ENCODE measurements around the gene GRWD1.

DNA sequence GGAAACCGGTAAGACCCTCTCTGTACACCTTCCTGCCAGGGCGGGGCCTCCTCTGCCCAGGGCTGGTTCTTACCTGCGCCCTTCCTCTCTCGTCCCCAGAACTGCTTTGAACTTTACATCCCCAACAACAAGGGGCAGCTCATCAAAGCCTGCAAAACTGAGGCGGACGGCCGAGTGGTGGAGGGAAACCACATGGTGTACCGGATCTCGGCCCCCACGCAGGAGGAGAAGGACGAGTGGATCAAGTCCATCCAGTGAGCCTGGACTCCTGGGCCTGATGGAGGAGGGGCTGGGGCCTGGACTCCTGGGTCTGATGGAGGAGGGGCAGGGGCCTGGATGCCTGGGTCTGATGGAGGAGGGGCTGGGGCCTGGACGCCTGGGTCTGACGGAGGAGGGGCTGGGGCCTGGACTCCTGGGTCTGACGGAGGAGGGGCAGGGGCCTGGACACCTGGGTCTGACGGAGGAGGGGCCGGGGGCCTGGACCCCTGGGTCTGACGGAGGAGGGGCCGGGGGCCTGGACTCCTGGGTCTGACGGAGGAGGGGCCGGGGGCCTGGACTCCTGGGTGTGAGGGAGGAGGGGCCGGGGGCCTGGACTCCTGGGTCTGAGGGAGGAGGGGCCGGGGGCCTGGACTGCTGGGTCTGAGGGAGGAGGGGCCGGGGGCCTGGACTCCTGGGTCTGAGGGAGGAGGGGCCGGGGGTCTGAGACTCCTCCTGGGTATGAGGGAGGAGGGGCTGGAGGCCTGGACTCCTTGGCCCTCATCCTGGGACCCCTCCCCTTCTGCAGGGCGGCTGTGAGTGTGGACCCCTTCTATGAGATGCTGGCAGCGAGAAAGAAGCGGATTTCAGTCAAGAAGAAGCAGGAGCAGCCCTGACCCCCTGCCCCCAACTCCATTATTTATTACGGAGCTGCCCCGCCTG is 32.8 kb downstream of the GRWD1 start:
- TF ChIP-seq EP300 (IDR thresholded peaks at IDR 0.05; ENCODE audit: borderline replicate concordance) (no peak), TAF1 (IDR thresholded peaks at IDR 0.05; ENCODE audit: low read depth) (no peak), EGR1 (IDR thresholded peaks at IDR 0.05) (no peak)

Measured in Ishikawa (cell line).